HG03378 (cell line): ENCODE results near the gene POLDIP3.
"Not testable (repeated sequence)": the region's sequence is repeated elsewhere in the genome, so short reads cannot be mapped to it uniquely, and the experiment has no call there.

Experiments
- ATAC-seq: cut with Tn5 transposase; IDR thresholded peaks from one replicate; pipeline ENCODE4 v1.9.1; 2021; ENCODE audit warnings: mild to moderate bottlenecking, moderate library complexity; ENCODE audit not compliant: unreplicated experiment

The POLDIP3 gene

GRCh38 chr22:42620084-42620483 is 5.4 kb upstream of the POLDIP3 start:
- no peak for ATAC-seq

GRCh38 chr22:42619261-42620063 is 4.8 kb upstream of the POLDIP3 start:
- no peak for ATAC-seq

GRCh38 chr22:42617155-42617983 is 2.7 kb upstream of the POLDIP3 start:
- no peak for ATAC-seq

GRCh38 chr22:42615860-42616175 is 1.1 kb upstream of the POLDIP3 start:
- ATAC-seq = not testable (repeated sequence)

DNA sequence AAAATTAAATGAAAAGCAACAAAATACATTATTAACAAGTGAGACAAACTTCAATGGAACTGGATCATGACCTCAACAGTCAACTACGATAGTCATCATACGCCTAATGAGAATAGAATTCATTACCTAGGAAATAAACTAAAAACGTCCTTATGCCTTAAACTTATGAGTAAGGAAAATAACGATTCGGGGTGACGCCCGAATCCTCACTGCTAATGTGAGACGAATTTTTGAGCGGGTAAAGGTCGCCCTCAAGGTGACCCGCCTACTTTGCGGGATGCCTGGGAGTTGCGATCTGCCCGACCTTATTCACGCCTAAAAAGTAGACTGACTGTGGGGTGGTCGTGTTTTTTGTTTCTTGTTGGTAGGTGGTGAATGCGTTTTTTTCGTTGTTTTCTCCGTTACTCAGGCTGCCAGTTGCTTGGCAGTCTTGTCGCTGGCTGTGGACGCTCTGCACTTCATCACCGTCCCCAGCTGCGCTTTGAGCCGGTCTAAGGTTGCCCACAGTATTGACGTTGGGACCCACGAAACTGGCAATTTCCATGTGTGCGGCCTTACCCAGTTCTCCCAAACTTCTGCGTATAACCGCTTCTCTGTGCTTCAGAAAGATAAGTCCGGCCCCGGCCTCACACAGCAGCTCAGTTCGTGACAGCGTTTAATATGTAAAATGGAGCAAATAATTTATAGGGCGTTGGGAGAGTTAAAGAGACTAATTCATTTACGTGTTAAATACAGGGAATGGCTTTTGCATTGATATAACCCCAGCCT is 593 bp upstream of the POLDIP3 start:
- peak; percentile 52 for ATAC-seq

- ATAC-seq = no peak
Measured at GRCh38 chr22:42613872-42614301, 796 bp downstream of the POLDIP3 start.

- no peak for ATAC-seq
Measured at GRCh38 chr22:42612336-42612735, 2.3 kb downstream of the POLDIP3 start.

GRCh38 chr22:42611051-42611450 is 3.6 kb downstream of the POLDIP3 start:
- ATAC-seq = no peak

GRCh38 chr22:42610186-42610585 is 4.5 kb downstream of the POLDIP3 start:
- ATAC-seq = no peak

DNA sequence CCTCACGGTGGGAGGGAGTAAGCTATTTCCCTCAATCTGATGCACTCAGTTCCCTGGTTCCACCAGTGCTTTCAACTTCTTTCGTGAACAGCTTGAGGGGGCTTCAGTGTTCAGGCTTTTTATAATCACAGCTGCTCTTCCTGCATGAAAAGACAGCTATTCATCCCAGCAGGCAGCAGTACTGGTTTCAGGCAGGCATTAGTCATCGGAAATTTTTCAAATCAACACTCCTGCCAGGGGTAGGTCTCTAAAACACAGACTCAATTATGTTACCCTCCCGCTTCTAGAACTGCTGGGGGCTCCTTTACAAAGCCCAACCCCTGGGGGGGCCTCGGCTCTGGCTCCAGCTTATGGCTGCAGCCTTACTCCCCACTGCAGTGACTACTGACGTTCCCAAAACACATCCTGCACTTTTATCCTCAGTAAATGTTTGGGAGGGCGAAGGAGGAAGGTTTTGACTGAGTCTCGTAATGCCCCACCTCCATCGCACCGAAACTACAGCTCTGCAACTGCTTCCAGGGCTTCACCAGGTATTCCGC is 5.8 kb downstream of the POLDIP3 start:
- ATAC-seq = no peak

DNA sequence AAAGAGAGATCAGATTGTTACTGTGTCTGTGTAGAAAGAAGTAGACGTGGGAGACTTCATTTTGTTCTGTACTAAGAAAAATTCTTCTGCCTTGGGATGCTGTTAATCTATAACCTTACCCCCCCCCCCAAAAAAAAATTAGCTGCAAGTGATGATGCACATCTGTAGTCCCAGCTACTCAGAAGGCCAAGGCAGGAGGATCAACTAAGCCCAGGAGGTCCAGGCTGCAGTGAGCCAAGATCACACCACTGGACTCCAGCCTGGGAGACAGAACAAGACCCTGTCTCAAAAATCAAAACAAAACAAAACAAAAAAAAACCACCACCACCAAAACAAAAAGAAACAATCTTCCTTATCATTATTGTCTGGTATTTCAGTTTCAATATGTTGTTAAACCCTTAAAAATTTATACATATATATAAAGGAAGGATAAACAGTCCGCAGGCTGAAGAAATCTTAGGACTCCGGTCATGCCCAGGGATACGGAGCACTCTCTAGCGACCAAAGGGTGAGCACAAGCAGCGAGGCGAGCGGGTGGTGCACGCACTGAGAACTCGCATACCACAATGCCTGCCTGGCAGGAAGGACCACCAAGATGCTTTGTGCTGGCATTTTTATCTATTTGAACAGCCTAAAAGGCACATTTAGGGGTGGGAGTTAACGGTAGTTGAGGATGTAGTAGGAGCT is 6.4 kb downstream of the POLDIP3 start:
- ATAC-seq = no peak

DNA sequence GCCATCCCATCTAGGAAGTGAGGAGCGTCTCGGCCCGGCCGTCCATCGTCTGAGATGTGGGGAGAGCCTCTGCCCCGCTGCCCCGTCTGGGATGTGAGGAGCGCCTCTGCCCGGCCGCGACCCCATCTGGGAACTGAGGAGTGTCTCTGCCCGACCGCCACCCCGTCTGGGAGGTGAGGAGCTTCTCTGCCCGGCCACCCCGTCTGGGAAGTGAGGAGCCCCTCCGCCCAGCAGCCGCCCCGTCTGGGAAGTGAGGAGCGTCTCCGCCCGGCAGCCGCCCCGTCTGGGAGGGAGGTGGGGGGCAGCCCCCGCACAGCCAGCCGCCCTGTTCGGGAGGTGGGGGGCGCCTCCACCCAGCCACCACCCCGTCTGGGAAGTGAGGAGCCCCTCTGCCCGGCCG is 7.0 kb downstream of the POLDIP3 start:
- not testable (repeated sequence) for ATAC-seq

- ATAC-seq = no peak
Measured at GRCh38 chr22:42604403-42604802, 10.3 kb downstream of the POLDIP3 start.

DNA sequence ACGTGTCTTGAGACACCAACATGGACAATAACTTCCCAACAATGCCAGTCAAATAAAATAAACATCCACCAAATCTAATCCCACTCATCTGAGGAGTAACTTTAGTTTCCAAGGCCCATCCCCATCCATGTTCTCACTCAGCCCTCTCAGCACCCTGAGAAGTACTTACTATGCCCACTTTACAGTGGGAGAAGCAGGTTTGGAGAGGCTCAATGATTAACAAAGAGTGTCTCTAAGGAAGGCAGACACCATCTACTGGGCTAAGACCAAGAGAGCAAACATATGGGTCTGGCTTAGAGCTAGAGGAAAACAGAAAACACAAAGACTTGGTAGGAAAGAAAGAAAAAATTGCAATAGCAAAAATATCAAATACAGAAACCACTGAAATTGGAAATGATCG is 11.3 kb downstream of the POLDIP3 start:
- ATAC-seq = no peak

- ATAC-seq = no peak
Measured at GRCh38 chr22:42602470-42602869, 12.2 kb downstream of the POLDIP3 start.

GRCh38 chr22:42601879-42602465 is 12.7 kb downstream of the POLDIP3 start:
- no peak for ATAC-seq

DNA sequence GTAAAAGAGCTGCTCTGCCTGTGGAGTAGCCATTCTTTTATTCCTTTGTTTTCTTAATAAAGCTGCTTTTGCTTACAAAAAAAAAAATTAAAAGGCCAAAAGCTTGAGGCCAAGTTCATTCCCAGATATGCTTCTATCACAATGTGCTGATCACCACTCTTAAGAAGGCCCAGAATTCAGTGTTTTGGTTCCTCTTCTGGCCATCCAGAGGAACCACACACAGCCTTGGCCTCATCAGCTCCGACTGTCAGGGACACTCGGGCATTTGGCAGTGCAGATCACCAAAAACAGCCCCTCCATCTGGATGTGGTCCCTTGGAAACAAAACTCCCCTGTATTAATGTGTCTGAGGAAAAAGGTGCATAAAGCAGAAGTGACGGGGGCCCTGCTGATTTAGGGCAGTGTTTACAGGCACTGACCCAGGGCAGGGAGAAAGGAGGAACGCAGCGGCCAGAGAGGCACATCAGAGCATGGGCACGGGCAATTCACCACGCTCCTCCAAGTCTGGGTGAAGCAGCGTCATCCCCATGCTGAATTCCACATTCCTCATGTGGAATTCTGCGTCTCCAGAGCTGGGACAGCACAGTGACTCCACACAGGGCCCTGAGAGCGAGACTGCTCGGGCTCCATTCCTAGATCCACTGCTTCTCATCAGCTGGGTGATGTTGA is 17.7 kb downstream of the POLDIP3 start:
- no peak for ATAC-seq

GRCh38 chr22:42596336-42596735 is 18.3 kb downstream of the POLDIP3 start:
- ATAC-seq = no peak

DNA sequence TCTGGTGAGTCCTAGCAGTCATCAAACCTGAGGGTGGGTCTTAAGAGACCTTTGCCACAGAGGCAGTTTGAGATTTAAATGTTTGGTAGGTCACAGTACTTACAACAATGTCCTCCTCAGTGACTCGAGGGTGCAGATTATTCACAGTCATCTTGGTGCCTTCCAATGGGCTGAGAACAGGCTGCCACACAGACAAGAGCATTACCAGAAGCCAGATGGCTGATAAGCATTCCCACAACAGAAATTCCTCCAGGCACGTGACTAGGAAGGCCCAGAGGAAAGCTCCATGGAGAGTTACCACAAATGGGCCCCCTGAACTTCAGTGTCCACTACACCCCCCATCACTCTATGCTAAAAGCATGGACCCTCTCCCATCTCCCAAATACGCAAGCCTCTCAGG is 19.2 kb downstream of the POLDIP3 start:
- ATAC-seq = no peak

DNA sequence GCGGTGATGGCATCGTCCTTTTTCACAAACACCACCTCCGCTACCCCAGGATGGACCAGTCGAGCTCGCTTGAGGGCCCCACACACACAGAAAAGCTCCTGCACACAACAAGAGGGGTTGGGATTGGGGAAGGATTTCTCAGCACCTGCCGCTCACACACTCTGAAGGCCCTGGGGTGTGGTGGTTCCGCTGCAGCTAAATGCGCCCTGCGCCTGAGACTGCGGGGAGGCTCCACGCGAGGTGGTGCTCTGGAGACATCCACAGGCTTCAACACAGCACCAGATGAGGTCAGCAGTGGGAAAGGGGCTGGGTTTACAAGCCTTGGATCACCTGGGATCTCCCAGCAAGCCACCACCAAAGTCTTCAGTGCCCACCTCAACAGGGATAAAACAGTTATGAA is 22.7 kb downstream of the POLDIP3 start:
- no peak for ATAC-seq
